HUDEP-2 (cell line): Measurements from ENCODE around the gene ADAD1.
A peak's percentile ranks its signal among the peaks of the same experiment; 100 is the strongest.
"Not testable (repeated sequence)": the region's sequence is repeated elsewhere in the genome, so short reads cannot be mapped to it uniquely, and the experiment has no call there.

Experiments
- DNase-seq, 76 experiments: peaks; one replicate each; lab custom pipeline; 2025; ENCODE audit not compliant: unreplicated experiment in 76 of 76; lab: John Stamatoyannopoulos, UW

Gene ADAD1

GRCh38 chr4:122378711-122379110, at the start of gene ADAD1:
Gene ADAD1, plus strand, starts transcription at chr4:122379011. Its CDS starts 1,059 bp downstream, at chr4:122380070.
- no peak for DNase-seq

- no peak for DNase-seq
Observed at GRCh38 chr4:122329876-122330565, 48.8 kb upstream of the ADAD1 start.

GRCh38 chr4:122331195-122331594, 47.6 kb upstream of the ADAD1 start:
- DNase-seq = no peak

GRCh38 chr4:122334828-122335227, 44.0 kb upstream of the ADAD1 start:
- no peak for DNase-seq

- DNase-seq = no peak
Observed at GRCh38 chr4:122341886-122342285, 36.9 kb upstream of the ADAD1 start.

GRCh38 chr4:122346036-122346435, 32.8 kb upstream of the ADAD1 start:
- DNase-seq = no peak

- DNase-seq = no peak
Observed at GRCh38 chr4:122346503-122346902, 32.3 kb upstream of the ADAD1 start.

GRCh38 chr4:122356317-122356808, 22.4 kb upstream of the ADAD1 start:
- no peak for DNase-seq

GRCh38 chr4:122360754-122361153, 18.1 kb upstream of the ADAD1 start:
- DNase-seq = no peak

GRCh38 chr4:122364700-122365404, 14.0 kb upstream of the ADAD1 start:
- DNase-seq = no peak

- DNase-seq = not testable (repeated sequence)
Observed at GRCh38 chr4:122368786-122369185, 10.0 kb upstream of the ADAD1 start.

- no peak for DNase-seq
Observed at GRCh38 chr4:122377352-122377751, 1.5 kb upstream of the ADAD1 start.

GRCh38 chr4:122379239-122379638, 428 bp downstream of the ADAD1 start:
- no peak for DNase-seq

- no peak for DNase-seq
Observed at GRCh38 chr4:122383341-122383740, 4.5 kb downstream of the ADAD1 start.

- DNase-seq = no peak
Observed at GRCh38 chr4:122384245-122384644, 5.4 kb downstream of the ADAD1 start.

GRCh38 chr4:122393276-122393675, 14.5 kb downstream of the ADAD1 start:
- DNase-seq = no peak

- no peak for DNase-seq
Observed at GRCh38 chr4:122403861-122404260, 25.1 kb downstream of the ADAD1 start.

GRCh38 chr4:122412547-122412946, 33.7 kb downstream of the ADAD1 start:
- DNase-seq = no peak

- no peak for DNase-seq
Observed at GRCh38 chr4:122423246-122423645, 44.4 kb downstream of the ADAD1 start.

- no peak for DNase-seq
Observed at GRCh38 chr4:122431351-122431750, 52.5 kb downstream of the ADAD1 start.

GRCh38 chr4:122434285-122434684, 55.5 kb downstream of the ADAD1 start:
- no peak for DNase-seq

- peak in 6 of 76 experiments; percentile 1 to 13 (median 3) for DNase-seq
Observed at GRCh38 chr4:122450847-122451246, 72.0 kb downstream of the ADAD1 start.
